VCaP (cell line): ENCODE data around the gene SND1.

ENCODE experiments used
- H3K27ac ChIP-seq: fragments of 450-650 bp; 2 replicates; pipeline ENCODE4 v1.5.1; 2017
- TF ChIP-seq, protein P1 (sequence below): fragments of 450-650 bp; conservative IDR thresholded peaks from 2 replicates; pipeline ENCODE4 v1.5.1; 2017; ENCODE audit warnings: mild to moderate bottlenecking, moderate library complexity

SND1 gene

DNA sequence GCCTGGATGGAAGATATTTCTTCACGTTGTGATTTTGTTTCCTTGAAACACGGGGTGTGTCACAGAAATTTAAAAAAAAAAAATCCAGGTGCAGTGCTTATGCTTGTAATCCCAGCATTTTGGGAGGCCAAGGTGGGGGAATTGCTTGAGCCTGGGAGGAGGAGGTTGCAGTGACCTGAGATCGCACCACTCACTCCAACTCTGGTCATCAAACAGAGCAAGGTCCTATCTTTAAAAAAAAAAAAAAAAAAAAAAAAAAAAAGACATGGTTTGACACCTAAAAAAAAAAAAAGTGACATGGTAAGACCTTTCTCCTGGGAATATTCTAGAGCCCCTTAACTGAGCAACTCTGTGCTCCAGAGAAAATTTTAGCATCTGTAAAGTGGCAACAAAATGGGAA, 388.2 kb downstream of the SND1 start:
- no peak overlapping the region for H3K27ac ChIP-seq
- TF ChIP-seq, protein P1, sequence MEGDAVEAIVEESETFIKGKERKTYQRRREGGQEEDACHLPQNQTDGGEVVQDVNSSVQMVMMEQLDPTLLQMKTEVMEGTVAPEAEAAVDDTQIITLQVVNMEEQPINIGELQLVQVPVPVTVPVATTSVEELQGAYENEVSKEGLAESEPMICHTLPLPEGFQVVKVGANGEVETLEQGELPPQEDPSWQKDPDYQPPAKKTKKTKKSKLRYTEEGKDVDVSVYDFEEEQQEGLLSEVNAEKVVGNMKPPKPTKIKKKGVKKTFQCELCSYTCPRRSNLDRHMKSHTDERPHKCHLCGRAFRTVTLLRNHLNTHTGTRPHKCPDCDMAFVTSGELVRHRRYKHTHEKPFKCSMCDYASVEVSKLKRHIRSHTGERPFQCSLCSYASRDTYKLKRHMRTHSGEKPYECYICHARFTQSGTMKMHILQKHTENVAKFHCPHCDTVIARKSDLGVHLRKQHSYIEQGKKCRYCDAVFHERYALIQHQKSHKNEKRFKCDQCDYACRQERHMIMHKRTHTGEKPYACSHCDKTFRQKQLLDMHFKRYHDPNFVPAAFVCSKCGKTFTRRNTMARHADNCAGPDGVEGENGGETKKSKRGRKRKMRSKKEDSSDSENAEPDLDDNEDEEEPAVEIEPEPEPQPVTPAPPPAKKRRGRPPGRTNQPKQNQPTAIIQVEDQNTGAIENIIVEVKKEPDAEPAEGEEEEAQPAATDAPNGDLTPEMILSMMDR, result no peak

DNA sequence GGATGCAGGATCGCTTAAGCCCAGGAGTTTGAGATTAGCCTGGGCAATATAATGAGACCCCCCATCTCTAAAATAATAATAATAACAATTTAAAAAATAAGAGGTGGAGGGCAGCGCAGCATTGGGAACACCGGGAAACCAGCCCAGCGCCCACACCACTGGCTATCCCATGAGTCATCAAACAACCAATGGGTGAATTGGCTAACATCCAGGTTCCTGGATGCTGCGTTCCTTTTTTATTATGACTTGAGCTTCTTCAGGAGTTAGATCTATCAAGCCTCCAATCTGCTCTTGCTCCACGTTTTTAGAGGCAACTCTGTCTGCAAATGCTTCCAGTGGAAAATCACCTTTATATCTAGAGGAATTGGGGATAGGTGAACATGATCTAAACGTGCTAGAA, 389.2 kb downstream of the SND1 start:
- TF ChIP-seq, protein P1, result no peak
- no peak overlapping the region for H3K27ac ChIP-seq

DNA sequence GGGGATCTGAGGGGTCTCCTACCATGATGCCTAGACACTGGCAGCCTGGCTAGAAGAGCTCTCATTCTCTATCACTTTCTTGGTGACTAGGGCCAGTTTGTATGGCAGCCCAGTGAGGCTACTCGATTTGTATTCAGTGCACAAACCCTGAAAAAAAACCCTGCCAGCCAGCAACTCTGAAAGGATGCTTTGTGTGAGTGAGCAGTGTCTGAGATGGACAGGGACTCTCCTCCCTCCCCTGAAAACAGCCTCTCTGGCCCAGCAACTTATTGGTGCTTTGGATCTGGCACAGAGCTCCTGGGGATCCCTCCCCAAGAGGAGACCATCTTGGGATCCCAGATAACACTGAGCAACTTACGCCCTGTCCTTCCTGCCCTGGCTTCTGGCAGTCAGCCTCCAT, 390.0 kb downstream of the SND1 start:
- TF ChIP-seq, protein P1, result no peak
- no peak overlapping the region for H3K27ac ChIP-seq

DNA sequence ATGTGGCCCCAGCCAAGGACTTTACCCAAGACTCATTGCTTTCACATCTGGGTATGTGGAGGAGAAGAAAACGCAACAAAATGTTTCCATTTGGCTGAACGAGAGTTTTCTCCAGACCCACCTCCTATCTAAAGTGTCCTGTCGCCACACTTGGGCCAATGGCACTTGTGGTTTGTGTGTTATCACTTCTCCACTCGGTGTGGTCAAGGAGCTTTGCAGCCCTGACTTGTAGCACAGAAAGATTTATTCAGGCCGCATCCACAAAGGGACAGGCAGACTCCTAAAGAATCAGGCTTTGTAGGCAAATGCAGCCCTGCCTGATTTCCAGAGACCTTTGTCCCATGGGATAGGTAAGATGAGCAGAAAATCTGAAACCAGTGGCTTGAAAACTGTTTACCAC, 392.1 kb downstream of the SND1 start:
- no peak overlapping the region for H3K27ac ChIP-seq
- TF ChIP-seq, protein P1, result no peak

DNA sequence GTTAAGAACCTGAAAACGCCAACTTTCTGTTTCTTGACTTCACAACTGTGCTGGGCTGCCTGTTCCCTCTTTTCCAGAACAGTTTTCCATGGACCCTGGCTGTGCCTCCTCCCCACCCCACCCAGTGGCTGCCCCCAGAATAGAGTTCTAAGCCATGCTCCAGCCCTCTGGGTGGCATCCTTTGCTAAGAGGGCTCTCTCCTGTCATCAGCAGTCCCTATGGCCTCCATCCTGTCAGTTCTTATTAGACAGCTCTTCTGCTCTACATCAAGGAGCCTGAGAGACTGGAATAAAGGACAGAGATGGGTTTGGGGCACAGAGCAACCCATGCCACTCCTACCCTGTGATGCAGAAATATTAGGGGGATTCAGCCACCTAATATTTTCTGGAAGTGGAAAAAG, 393.2 kb downstream of the SND1 start:
- TF ChIP-seq, protein P1, result no peak
- H3K27ac ChIP-seq, result no peak overlapping the region

DNA sequence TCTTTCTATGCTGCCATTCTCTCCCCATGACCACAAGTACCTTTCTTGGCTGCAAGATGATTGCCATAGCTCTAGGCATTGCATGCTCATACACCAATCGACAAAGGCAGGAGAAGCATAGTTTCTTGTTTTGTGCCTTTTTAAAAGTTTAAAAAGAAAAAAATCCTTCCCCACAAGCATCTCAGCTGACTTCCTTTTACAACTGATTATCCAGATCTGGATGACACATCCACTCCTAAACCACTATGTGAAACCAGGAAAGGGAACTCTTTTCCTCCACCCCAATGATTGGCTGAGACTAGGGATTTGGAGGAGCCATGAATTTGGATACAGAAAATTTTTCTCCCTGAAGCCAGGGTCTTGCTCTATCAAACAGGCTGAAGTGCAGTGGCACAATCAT, 393.8 kb downstream of the SND1 start:
- no peak overlapping the region for H3K27ac ChIP-seq
- TF ChIP-seq, protein P1, result no peak

DNA sequence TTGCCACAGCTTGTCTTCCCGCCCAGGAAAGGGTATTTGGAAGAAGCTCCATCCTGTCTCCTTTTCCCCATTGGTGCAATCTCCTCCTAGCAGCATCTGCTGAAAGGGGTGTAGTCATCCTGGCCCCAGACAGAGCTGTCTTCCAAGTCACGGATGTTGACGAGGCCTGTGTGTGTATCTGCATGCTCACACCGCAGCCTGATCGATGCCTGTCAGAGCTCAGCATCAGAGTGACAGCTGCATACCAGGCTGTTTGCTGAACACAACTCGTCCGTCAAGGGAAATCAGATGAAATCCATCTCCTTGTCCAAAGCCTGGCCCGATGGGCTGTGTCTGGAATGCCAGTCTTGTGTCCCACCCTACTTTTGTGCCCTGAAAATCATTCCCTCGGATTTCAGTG, 400.4 kb downstream of the SND1 start:
- TF ChIP-seq, protein P1, result no peak
- peak overlapping the region; percentile 58 for H3K27ac ChIP-seq

DNA sequence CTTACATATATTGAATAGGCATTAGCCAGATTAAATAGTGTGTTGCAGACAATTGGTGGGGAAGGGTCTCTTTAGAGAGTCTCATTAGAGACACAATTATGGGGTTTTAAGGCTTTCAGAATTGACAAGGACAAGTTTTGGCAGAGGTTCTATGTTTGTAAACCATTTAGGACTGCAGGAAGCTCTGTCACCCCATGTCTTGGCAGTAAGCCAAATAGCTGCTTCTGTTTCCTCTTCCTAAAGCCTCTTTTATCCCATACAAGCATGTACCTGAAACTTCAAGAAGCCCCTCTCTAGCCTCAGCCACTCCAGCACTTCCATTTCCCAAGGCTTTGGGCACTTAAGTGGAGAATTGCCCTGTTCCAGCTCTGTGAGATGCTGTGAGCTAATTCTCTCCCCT, 401.0 kb downstream of the SND1 start:
- peak overlapping the region; percentile 58 for H3K27ac ChIP-seq
- TF ChIP-seq, protein P1, result no peak
